Keratinocyte (primary cell): Measurements from ENCODE around the gene TNC. TPM values are rescaled to one million over a fixed set of nuclear protein-coding genes. Genes with fewer than 3 reads are reported as not detected.

ENCODE experiments used
- DNase-seq: peaks from one replicate; pipeline ENCODE4 v3.0.0-alpha.2; 2011; ENCODE audit warnings: low read depth, missing footprints, low spot score
- FAIRE-seq: peaks from 2 replicates; lab custom pipeline; 2011; peaks lifted over from hg19 to GRCh38; lab: Jason Lieb, UNC
- H2AFZ ChIP-seq: 2 replicates; pipeline ENCODE4 v1.6.0; 2012; ENCODE audit warnings: low read length, control low read depth, inconsistent platforms; ENCODE audit not compliant: control insufficient read depth
- H3K27ac ChIP-seq: 2 replicates; pipeline ENCODE4 v1.5.1; 2011; ENCODE audit warnings: low read length; ENCODE audit not compliant: control insufficient read depth, insufficient read depth
- H3K27me3 ChIP-seq: 3 replicates; pipeline ENCODE4 v1.6.0; 2011; ENCODE audit warnings: low read length; ENCODE audit not compliant: control insufficient read depth, insufficient read depth; ENCODE audit errors: extremely low read depth
- H3K36me3 ChIP-seq, 2 experiments: 2 replicates in 1 of 2; 3 replicates in 1 of 2; pipeline ENCODE4 v1.5.1; 2011; ENCODE audit warnings: low read length in 2 of 2, mild to moderate bottlenecking in 1 of 2; ENCODE audit not compliant: control insufficient read depth in 2 of 2, insufficient read depth in 2 of 2; ENCODE audit errors: extremely low read depth in 1 of 2
- H3K4me1 ChIP-seq: 3 replicates; pipeline ENCODE4 v1.5.1; 2011; ENCODE audit warnings: low read length; ENCODE audit not compliant: control insufficient read depth, insufficient read depth; ENCODE audit errors: extremely low read depth
- H3K4me2 ChIP-seq: 3 replicates; pipeline ENCODE4 v1.6.0; 2011; ENCODE audit warnings: low read depth, low read length; ENCODE audit not compliant: control insufficient read depth, insufficient read depth; ENCODE audit errors: extremely low read depth
- H3K4me3 ChIP-seq, 3 experiments: fragments of 200-600 bp in 1 of 3; sonication (generic) in 1 of 3; 2 replicates in 2 of 3; 3 replicates in 1 of 3; pipeline ENCODE4 v1.5.1; 2011 to 2016; ENCODE audit warnings: low read length in 3 of 3, mild to moderate bottlenecking in 3 of 3, control low read depth in 2 of 3, inconsistent platforms in 1 of 3, low read depth in 1 of 3, mixed read lengths in 1 of 3, mixed run types in 1 of 3, moderate library complexity in 1 of 3; ENCODE audit not compliant: control insufficient read depth in 2 of 3, insufficient read depth in 2 of 3; ENCODE audit errors: extremely low read depth in 1 of 3
- H3K79me2 ChIP-seq: 2 replicates; pipeline ENCODE4 v1.6.0; 2012; ENCODE audit warnings: low read length; ENCODE audit not compliant: control insufficient read depth, insufficient read depth
- H3K9ac ChIP-seq: 3 replicates; pipeline ENCODE4 v1.6.0; 2011; ENCODE audit warnings: low read length; ENCODE audit not compliant: control insufficient read depth, insufficient read depth; ENCODE audit errors: extremely low read depth
- H3K9me1 ChIP-seq: 3 replicates; pipeline ENCODE4 v1.6.0; 2011; ENCODE audit warnings: low read length; ENCODE audit not compliant: control insufficient read depth, insufficient read depth; ENCODE audit errors: extremely low read depth
- H3K9me3 ChIP-seq: 2 replicates; pipeline ENCODE4 v1.5.1; 2012; ENCODE audit warnings: low read depth, low read length; ENCODE audit not compliant: control insufficient read depth
- H4K20me1 ChIP-seq: 3 replicates; pipeline ENCODE4 v1.6.0; 2011; ENCODE audit warnings: low read length; ENCODE audit not compliant: control insufficient read depth, insufficient read depth; ENCODE audit errors: extremely low read depth
- EZH2 ChIP-seq: IDR thresholded peaks from one replicate; pipeline ENCODE4 v1.6.1; 2012; ENCODE audit warnings: inconsistent platforms, mild to moderate bottlenecking, low read length, moderate library complexity
- dilution Hi-C: fragments of 300-500 bp; cut with MboI; formaldehyde crosslinking; loops from one replicate; pipeline ENCODE4 v1.7.0; 2020; ENCODE audit warnings: low sequenced_read_pairs; ENCODE audit not compliant: extremely low pct_ligation_motif_present
- polyA plus RNA-seq, 5 experiments: library from polyadenylated mRNA; depleted of rRNA in 3 of 5; stranded (reverse) in 3 of 5; stranded (forward) in 1 of 5; unstranded in 1 of 5; fragments of >200 nt; gene quantifications; 1 replicate in 1 of 5; 2 replicates in 3 of 5; 3 replicates in 1 of 5; pipeline versions ENCODE4 v1.2.1 to v1.2.3, GENCODE V29; 2011 to 2012; ENCODE audit warnings: missing spikeins in 2 of 5, low read depth in 1 of 5, low replicate concordance in 1 of 5
- TF ChIP-seq, protein P1 (sequence below), 3 experiments: IDR thresholded peaks in 1 of 3; conservative IDR thresholded peaks in 1 of 3; optimal IDR thresholded peaks in 1 of 3; 2 replicates in 2 of 3; 3 replicates in 1 of 3; pipeline versions ENCODE3 to v1.5.1; 2011; ENCODE audit warnings: low read length in 3 of 3, mild to moderate bottlenecking in 3 of 3, moderate library complexity in 2 of 3, control low read depth in 1 of 3, inconsistent platforms in 1 of 3; ENCODE audit not compliant: insufficient read depth in 2 of 3; ENCODE audit errors: extremely low read depth in 1 of 3

Gene TNC
- polyA plus RNA-seq, 1 donor (not counting 4 experiments of a cell fraction or from before 2014, with no cell fraction given) = 58.7 TPM

DNA sequence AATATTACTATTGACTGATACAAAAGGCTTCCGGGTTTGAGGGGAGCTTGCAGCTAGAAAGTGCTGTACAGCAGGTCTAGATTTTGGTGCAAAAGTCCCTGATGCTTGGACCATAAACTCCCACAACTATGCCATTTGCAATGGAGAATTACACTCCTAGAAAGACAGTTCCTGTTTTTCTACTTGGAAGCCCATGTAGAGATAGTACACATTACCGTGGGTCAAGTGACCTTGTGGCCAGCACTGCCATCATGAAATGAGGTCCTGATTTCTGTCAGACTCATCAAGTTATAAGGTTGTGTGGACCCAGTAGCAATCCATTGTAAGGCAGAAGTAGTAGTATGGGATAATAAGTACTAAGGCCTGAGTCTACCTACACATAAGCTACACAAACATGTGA is 144.7 kb downstream of the TNC start:
- TF ChIP-seq EZH2 = no peak
- TF ChIP-seq, protein P1, sequence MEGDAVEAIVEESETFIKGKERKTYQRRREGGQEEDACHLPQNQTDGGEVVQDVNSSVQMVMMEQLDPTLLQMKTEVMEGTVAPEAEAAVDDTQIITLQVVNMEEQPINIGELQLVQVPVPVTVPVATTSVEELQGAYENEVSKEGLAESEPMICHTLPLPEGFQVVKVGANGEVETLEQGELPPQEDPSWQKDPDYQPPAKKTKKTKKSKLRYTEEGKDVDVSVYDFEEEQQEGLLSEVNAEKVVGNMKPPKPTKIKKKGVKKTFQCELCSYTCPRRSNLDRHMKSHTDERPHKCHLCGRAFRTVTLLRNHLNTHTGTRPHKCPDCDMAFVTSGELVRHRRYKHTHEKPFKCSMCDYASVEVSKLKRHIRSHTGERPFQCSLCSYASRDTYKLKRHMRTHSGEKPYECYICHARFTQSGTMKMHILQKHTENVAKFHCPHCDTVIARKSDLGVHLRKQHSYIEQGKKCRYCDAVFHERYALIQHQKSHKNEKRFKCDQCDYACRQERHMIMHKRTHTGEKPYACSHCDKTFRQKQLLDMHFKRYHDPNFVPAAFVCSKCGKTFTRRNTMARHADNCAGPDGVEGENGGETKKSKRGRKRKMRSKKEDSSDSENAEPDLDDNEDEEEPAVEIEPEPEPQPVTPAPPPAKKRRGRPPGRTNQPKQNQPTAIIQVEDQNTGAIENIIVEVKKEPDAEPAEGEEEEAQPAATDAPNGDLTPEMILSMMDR (optimal IDR thresholded peaks at IDR 0.05 in 1 of 3, IDR thresholded peaks at IDR 0.05 in 1 of 3, conservative IDR thresholded peaks at IDR 0.05 in 1 of 3; ENCODE audit: extremely low read depth in 1 of 3, insufficient read depth in 2 of 3, low read length in 3 of 3) = no peak
- H3K27me3 ChIP-seq = no peaks in the 10 kb centered on the region
- H3K79me2 ChIP-seq = no peaks in the 10 kb centered on the region
- H3K9ac ChIP-seq = no peak overlapping the region
- FAIRE-seq (no peak), DNase-seq (no peak)
- H3K4me3 ChIP-seq = no peak overlapping the region
- H3K9me3 ChIP-seq = no peaks in the 10 kb centered on the region
- no peaks in the 10 kb centered on the region for H4K20me1 ChIP-seq
- H3K4me1 ChIP-seq = peaks cover 3% of the 10 kb centered on the region
- H2AFZ ChIP-seq = no peak overlapping the region
- H3K36me3 ChIP-seq = no peaks in the 10 kb centered on the region
- no peaks in the 10 kb centered on the region for H3K9me1 ChIP-seq
- no peak overlapping the region for H3K27ac ChIP-seq
- no peak overlapping the region for H3K4me2 ChIP-seq
- dilution Hi-C loops = no loop called here

DNA sequence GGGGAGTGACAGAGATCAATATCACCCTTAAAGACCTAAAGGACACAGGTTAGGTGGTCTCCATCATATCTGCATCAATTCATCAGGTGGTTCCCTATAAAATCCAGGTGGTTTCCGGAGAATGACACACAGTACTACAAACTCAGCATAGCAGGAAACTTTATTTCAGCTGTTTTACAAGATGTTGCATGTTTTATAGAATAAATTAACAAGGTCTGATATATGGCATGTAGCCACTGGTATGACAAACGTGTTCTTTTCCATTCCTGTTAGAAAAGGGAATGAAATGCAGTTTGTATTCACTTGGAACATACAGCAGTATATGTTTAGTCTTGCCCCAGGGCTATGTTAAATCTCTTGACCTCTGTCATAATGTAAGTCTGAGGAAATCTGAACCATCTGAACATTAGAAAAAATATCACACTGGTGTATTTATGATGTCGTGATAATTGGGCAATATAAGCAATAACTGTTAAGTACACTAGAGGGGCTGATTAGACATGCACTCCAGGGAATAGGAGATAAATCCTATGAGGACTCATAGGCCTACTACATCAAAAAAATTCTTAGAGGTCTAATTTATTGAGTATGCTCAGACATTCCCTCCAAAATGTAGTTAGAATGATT is 145.3 kb downstream of the TNC start:
- TF ChIP-seq EZH2 = no peak
- TF ChIP-seq, protein P1 (optimal IDR thresholded peaks at IDR 0.05 in 1 of 3, IDR thresholded peaks at IDR 0.05 in 1 of 3, conservative IDR thresholded peaks at IDR 0.05 in 1 of 3; ENCODE audit: extremely low read depth in 1 of 3, insufficient read depth in 2 of 3, low read length in 3 of 3) = no peak
- dilution Hi-C loops = no loop called here
- Histone ChIP-seq H3K36me3 (no peaks in the 10 kb centered on the region), H3K27me3 (no peaks in the 10 kb centered on the region), H3K79me2 (no peaks in the 10 kb centered on the region), H3K4me3 (no peak overlapping the region), H3K9me1 (no peaks in the 10 kb centered on the region), H3K9me3 (no peaks in the 10 kb centered on the region), H4K20me1 (no peaks in the 10 kb centered on the region), H3K4me1 (peaks cover 3% of the 10 kb centered on the region), H2AFZ (no peak overlapping the region), H3K27ac (no peak overlapping the region), H3K9ac (no peak overlapping the region), H3K4me2 (no peak overlapping the region)
- FAIRE-seq (peak; percentile 43), DNase-seq (no peak)

Other genes with a start within 250 kb of the TNC start
- gene TNFSF8, start 187.6 kb downstream of the TNC start, polyA plus RNA-seq = not detected in 3 replicates